ENCODE results near the gene TMEM213. TPM values are rescaled to one million over a fixed set of nuclear protein-coding genes. Genes with fewer than 3 reads are reported as not detected.

The TMEM213 gene
- total RNA-seq, 1 donor from 2014 or later, result not detected

DNA sequence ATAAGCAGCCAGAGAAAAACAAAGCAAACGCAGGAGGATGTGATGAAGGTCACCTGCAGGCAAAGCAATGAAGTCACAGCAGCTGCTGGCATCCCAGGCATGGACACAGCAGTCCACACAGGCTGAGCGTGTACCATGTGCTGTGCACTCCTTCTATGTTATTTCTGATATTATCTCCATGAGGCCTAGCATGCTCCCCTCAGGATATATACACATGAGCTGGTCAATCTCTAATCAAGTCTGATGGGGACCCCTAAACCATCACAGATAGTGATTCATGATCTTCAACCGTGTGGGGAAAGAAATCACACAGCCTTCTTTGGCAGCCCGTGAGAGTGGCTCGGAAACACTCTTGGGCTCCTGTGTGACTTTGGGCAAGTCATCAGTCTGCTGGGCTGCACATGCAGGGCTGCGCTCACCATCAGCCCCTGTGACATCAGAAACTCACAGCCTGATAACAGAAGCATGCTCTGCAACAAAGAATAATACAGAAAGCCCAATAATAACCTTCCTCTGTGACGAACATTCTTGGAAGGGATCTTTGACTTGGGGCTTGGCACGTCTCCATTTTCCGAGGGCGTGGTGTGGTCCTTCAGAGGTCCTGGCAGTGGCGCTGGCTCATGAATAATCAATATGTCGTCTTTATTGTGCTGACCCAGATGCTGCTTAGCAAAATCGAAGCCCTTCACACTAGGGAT is 83.2 kb downstream of the TMEM213 start:
- intact Hi-C loops (cut with micrococcal nuclease), result loop anchor here (10.0 kb wide), 2 partner anchors 104 to 194 kb away; partner anchors contain the start of gene KIAA1549

DNA sequence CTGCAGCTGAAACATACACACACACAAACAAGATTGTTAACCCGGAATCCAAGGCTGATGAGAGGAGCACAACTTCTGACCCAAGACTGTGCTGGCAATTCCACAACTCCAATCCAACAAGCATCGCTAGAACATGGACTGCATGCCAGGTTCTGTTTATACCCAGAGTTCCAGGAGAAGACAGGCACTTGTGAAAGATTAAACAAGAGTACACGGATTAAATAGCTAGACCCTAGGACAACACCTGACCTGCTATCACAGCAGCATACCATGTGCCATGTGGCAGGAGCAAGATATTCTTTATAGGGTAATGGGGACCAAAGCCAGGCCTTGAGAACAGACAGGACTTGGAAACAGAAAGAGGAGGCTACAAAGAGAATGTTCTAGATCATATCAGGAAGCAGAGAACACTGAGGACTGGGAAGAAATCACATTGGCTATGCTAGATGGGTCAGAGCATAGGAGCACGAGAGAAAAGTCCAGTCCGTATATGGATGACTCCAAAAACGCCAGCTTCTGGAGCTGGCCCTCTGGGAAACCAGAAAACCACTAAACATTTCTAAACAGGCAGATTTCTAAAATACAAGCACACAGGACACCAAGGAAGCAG is 83.9 kb downstream of the TMEM213 start:
- Histone ChIP-seq H3K36me3 (peaks cover 3% of the 10 kb centered on the region), H3K27me3 (ENCODE audit: low read depth) (no peaks in the 10 kb centered on the region), H3K27ac (replicated peaks) (peak overlapping the region; percentile 46), H3K4me1 (peaks cover 20% of the 10 kb centered on the region), H3K9me3 (replicated peaks) (no peaks in the 10 kb centered on the region), H3K4me3 (no peak overlapping the region)
- intact Hi-C loops (cut with micrococcal nuclease), result loop anchor here (10.0 kb wide), 2 partner anchors 103 to 193 kb away; partner anchors contain the start of gene KIAA1549
- TF ChIP-seq, protein P1, sequence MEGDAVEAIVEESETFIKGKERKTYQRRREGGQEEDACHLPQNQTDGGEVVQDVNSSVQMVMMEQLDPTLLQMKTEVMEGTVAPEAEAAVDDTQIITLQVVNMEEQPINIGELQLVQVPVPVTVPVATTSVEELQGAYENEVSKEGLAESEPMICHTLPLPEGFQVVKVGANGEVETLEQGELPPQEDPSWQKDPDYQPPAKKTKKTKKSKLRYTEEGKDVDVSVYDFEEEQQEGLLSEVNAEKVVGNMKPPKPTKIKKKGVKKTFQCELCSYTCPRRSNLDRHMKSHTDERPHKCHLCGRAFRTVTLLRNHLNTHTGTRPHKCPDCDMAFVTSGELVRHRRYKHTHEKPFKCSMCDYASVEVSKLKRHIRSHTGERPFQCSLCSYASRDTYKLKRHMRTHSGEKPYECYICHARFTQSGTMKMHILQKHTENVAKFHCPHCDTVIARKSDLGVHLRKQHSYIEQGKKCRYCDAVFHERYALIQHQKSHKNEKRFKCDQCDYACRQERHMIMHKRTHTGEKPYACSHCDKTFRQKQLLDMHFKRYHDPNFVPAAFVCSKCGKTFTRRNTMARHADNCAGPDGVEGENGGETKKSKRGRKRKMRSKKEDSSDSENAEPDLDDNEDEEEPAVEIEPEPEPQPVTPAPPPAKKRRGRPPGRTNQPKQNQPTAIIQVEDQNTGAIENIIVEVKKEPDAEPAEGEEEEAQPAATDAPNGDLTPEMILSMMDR (IDR thresholded peaks at IDR 0.05; ENCODE audit: borderline replicate concordance), result no peak
- no peak for DNase-seq

More for the DNA sequence above, 83.2 kb downstream of the TMEM213 start:
- H3K4me3 ChIP-seq, result no peak overlapping the region
- H3K27ac ChIP-seq (replicated peaks), result peak overlapping the region; percentile 46
- peaks cover 20% of the 10 kb centered on the region for H3K4me1 ChIP-seq
- H3K36me3 ChIP-seq, result peaks cover 3% of the 10 kb centered on the region
- H3K27me3 ChIP-seq (ENCODE audit: low read depth), result no peaks in the 10 kb centered on the region
- peak; percentile 55 for DNase-seq
- H3K9me3 ChIP-seq (replicated peaks), result no peaks in the 10 kb centered on the region
- TF ChIP-seq, protein P1 (IDR thresholded peaks at IDR 0.05; ENCODE audit: borderline replicate concordance), result no peak

DNA sequence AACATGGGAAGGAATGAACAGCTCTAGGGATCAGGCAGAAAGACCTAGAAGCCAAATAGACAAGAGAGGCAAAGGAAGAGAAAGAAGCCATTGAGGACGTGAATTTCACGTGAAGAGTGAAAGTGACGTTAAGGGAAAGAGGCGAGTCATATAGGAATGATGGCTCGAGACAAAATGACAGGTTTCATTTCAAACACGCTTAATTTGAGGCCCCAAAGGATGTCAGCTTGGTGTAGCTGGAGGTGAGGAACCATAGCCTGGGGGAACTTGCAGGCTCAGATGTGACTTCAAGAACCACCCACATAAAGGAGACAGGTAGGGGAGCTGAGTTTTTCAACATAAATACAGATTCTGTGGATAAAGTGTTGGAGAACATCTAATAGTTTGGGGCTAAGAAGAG is 84.5 kb downstream of the TMEM213 start:
- Histone ChIP-seq H3K9me3 (replicated peaks) (no peaks in the 10 kb centered on the region), H3K27ac (replicated peaks) (peak overlapping the region; percentile 46), H3K4me3 (no peak overlapping the region), H3K4me1 (peaks cover 20% of the 10 kb centered on the region), H3K36me3 (peaks cover 3% of the 10 kb centered on the region), H3K27me3 (ENCODE audit: low read depth) (no peaks in the 10 kb centered on the region)
- DNase-seq, result no peak
- TF ChIP-seq, protein P1 (IDR thresholded peaks at IDR 0.05; ENCODE audit: borderline replicate concordance), result no peak
- intact Hi-C loops (cut with micrococcal nuclease), result loop anchor here (10.0 kb wide), 2 partner anchors 103 to 193 kb away; partner anchors contain the start of gene KIAA1549

DNA sequence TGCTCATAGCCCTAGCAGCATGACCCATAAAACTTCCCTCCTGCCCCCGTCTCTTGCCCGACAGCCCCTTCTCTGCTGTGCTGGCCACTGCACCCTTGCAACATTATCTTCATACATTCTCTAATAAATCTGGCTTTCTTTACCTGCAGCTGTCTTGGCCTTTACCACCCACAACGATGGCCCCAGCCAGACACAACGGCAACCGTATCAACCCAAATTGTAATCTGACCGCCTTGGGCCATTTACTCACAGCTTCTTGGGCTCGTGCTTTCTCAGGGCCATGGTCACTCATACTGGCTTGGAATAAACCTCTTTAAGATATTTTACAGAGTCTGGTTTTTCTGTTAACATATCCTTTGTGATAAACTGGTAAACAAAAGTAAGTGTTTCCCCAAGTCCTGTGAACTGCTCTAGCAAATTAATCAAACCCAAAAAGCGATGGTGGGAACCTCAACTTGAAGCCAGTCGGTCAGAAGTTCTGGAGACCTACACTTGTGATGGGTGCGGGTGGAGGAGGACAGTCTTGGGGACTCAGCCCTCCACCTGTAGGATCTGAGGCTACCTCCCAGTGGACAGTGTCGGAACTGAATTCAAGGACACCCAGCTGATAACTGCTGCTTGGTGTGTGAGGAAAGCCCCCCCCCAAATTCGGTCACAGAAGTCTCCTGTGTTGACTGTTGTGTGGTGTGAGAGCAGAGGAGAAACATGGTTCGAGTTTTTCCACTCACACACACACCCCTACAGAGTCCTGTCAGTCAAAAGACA is 87.8 kb downstream of the TMEM213 start:
- H3K36me3 ChIP-seq, result no peaks in the 10 kb centered on the region
- TF ChIP-seq, protein P1 (IDR thresholded peaks at IDR 0.05; ENCODE audit: borderline replicate concordance), result no peak
- H3K27me3 ChIP-seq (ENCODE audit: low read depth), result no peaks in the 10 kb centered on the region
- no peaks in the 10 kb centered on the region for H3K9me3 ChIP-seq (replicated peaks)
- H3K27ac ChIP-seq (replicated peaks), result no peak overlapping the region
- peaks cover 18% of the 10 kb centered on the region for H3K4me1 ChIP-seq
- intact Hi-C loops (cut with micrococcal nuclease), result loop anchor here (10.0 kb wide), 2 partner anchors 99 to 189 kb away; partner anchors contain the start of gene KIAA1549
- H3K4me3 ChIP-seq, result no peak overlapping the region
- no peak for DNase-seq

DNA sequence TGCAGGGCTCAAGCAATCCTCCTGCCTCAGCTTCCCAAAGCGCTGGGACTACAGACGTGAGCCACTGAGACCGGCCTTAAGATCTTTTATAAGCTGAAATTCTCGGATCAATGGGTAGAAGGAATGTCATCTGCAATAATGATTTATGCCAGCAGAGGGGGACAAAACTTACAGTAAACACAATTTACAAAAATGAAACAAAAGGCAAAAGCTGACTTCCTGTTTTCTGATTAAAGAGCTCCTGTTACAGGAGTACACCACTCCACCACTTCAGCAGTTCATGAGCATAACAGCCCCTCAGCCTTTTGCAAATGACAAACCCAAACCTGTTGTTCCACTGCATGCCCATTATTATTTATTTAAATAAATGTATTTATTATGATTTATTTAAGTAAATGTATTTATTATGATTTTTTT is 88.7 kb downstream of the TMEM213 start:
- Histone ChIP-seq H3K9me3 (replicated peaks) (no peaks in the 10 kb centered on the region), H3K4me1 (peaks cover 18% of the 10 kb centered on the region), H3K27ac (replicated peaks) (no peak overlapping the region), H3K27me3 (ENCODE audit: low read depth) (no peaks in the 10 kb centered on the region), H3K4me3 (no peak overlapping the region), H3K36me3 (no peaks in the 10 kb centered on the region)
- TF ChIP-seq, protein P1 (IDR thresholded peaks at IDR 0.05; ENCODE audit: borderline replicate concordance), result peak; percentile 70
- intact Hi-C loops (cut with micrococcal nuclease), result loop anchor here (10.0 kb wide), 2 partner anchors 98 to 188 kb away; partner anchors contain the start of gene KIAA1549
- no peak for DNase-seq
